Caco-2 (cell line): Measurements from ENCODE around the gene KCNK4. TPM values are rescaled to one million over a fixed set of nuclear protein-coding genes. Genes with fewer than 3 reads are reported as not detected.

ENCODE experiments used
- BruUV-seq: library from RNA; stranded (reverse); fragments of 400-500 nt; replicated peaks from 2 replicates; lab custom pipeline; 2021; lab: Mats Ljungman, UMichigan
- CTCF ChIA-PET: fragments of 300-600 bp; sonication (Branson Sonifier 250); formaldehyde crosslinking; loops from one replicate; lab custom pipeline; 2022; ENCODE audit warnings: antibody characterized with exemption; lab: Charles Lee
- POLR2A ChIA-PET: fragments of 300-600 bp; sonication (Branson Sonifier 250); formaldehyde crosslinking; loops from one replicate; lab custom pipeline; 2022; ENCODE audit warnings: antibody characterized with exemption; lab: Charles Lee
- DNase-seq, 2 experiments: peaks; one replicate each; pipeline versions ENCODE4 v3.0.0 to v3.0.0-alpha.2; 2020 to 2022
- H3K27me3 ChIP-seq: replicated peaks from 2 replicates; pipeline ENCODE4 v1.6.0; 2011; ENCODE audit warnings: low read length; ENCODE audit not compliant: control insufficient read depth, insufficient read depth
- H3K36me3 ChIP-seq: 2 replicates; pipeline ENCODE4 v1.5.1; 2011; ENCODE audit warnings: low read length; ENCODE audit not compliant: control insufficient read depth, insufficient read depth
- H3K4me1 ChIP-seq: fragments of 250-450 bp; sonication (Bioruptor Pico); 2 replicates; pipeline ENCODE4 v1.5.1; 2020; ENCODE audit warnings: mild to moderate bottlenecking
- H3K4me3 ChIP-seq: 2 replicates; pipeline ENCODE4 v1.5.1; 2011; ENCODE audit warnings: low read depth, mild to moderate bottlenecking, control low read depth, low read length
- H3K9me3 ChIP-seq: fragments of 250-450 bp; sonication (Bioruptor Pico); 2 replicates; pipeline ENCODE4 v1.5.1; 2020; ENCODE audit warnings: mild to moderate bottlenecking, moderate library complexity
- H3K27ac Mint-ChIP-seq: one replicate; pipeline ENCODE4 v1.8.0; 2022; ENCODE audit warnings: mixed read lengths; ENCODE audit not compliant: unreplicated experiment
- H3K27me3 Mint-ChIP-seq: one replicate; pipeline ENCODE4 v1.8.0; 2022; ENCODE audit warnings: mixed read lengths; ENCODE audit not compliant: insufficient read depth, unreplicated experiment
- H3K36me3 Mint-ChIP-seq: one replicate; pipeline ENCODE4 v1.8.0; 2022; ENCODE audit warnings: mild to moderate bottlenecking, mixed read lengths; ENCODE audit not compliant: insufficient read depth, unreplicated experiment
- H3K4me1 Mint-ChIP-seq: one replicate; pipeline ENCODE4 v1.8.0; 2022; ENCODE audit warnings: low read depth, mixed read lengths; ENCODE audit not compliant: unreplicated experiment
- H3K4me3 Mint-ChIP-seq: one replicate; pipeline ENCODE4 v1.8.0; 2022; ENCODE audit warnings: mild to moderate bottlenecking, moderate library complexity, mixed read lengths; ENCODE audit not compliant: unreplicated experiment
- H3K9me3 Mint-ChIP-seq: one replicate; pipeline ENCODE4 v1.8.0; 2022; ENCODE audit warnings: mixed read lengths; ENCODE audit not compliant: unreplicated experiment
- intact Hi-C: fragments of 100-400 bp; cut with micrococcal nuclease; formaldehyde crosslinking; loops from one replicate; pipeline ENCODE4 v1.10.0; 2022; ENCODE audit not compliant: unreplicated experiment
- total RNA-seq: library from RNA; stranded (reverse); gene quantifications from 2 replicates; pipeline ENCODE4 v1.2.3, GENCODE V29; 2022
- TF ChIP-seq, protein P1 (sequence below), 2 experiments: fragments of 200-600 bp in 1 of 2; IDR thresholded peaks; 1 replicate in 1 of 2; 2 replicates in 1 of 2; pipeline versions ENCODE4 v1.5.1 to v1.8.0; 2011 to 2022; ENCODE audit warnings: antibody characterized with exemption in 1 of 2, control low read depth in 1 of 2, inconsistent platforms in 1 of 2, low read depth in 1 of 2, low read length in 1 of 2, mild to moderate bottlenecking in 1 of 2, moderate library complexity in 1 of 2; ENCODE audit not compliant: insufficient read depth in 1 of 2, severe bottlenecking in 1 of 2, unreplicated experiment in 1 of 2

Gene KCNK4
- total RNA-seq, 1 experiment from 2014 or later, result not detected

DNA sequence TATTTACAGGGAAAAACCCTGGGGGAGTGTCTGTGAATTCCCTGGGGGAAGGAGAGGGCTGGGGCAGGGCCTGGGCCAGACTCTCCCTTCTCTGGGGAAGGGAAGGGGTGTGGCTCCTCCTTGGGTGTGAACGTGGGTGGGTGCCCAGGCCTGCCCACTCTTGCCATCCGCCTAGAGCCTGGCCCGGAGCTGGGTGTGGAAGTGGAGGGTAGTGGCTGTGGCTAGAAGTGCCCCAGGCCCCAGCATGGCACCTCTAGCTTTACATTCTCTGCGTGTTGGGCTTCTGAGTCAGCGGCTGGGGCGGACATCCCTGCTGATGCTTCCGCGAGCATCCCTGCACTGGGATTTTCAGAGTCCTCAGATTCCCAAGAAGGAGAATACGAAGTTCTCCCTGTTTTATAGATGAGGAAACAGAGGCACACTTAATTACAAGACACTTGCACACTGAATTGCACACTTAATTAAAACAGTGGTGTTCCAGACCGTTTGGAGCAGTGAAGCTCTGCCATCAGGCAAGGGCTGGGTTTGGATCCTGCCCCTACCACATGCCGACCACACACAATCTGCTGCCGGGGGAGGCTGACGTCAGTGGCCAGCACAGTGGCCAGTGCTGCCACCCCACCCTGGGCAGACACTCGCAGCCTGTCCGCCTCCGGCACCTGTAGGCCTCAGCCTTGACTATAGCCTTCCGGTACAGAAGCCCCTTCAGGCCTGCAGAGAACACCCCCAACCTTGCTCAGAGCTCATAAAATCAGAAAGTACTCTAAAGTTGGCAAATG lies 14.3 kb upstream of the KCNK4 start:
- H3K36me3 ChIP-seq, result peaks cover 2% of the 10 kb centered on the region
- TF ChIP-seq, protein P1, sequence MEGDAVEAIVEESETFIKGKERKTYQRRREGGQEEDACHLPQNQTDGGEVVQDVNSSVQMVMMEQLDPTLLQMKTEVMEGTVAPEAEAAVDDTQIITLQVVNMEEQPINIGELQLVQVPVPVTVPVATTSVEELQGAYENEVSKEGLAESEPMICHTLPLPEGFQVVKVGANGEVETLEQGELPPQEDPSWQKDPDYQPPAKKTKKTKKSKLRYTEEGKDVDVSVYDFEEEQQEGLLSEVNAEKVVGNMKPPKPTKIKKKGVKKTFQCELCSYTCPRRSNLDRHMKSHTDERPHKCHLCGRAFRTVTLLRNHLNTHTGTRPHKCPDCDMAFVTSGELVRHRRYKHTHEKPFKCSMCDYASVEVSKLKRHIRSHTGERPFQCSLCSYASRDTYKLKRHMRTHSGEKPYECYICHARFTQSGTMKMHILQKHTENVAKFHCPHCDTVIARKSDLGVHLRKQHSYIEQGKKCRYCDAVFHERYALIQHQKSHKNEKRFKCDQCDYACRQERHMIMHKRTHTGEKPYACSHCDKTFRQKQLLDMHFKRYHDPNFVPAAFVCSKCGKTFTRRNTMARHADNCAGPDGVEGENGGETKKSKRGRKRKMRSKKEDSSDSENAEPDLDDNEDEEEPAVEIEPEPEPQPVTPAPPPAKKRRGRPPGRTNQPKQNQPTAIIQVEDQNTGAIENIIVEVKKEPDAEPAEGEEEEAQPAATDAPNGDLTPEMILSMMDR (IDR thresholded peaks at IDR 0.05; ENCODE audit: insufficient read depth in 1 of 2, low read depth in 1 of 2, low read length in 1 of 2, severe bottlenecking in 1 of 2, unreplicated experiment in 1 of 2), result no peak
- BruUV-seq, result no TSS peak
- Mint-ChIP-seq H3K36me3 (peaks cover 23% of the 10 kb centered on the region), H3K27me3 (no peaks in the 10 kb centered on the region), H3K9me3 (no peaks in the 10 kb centered on the region), H3K4me1 (peaks cover 4% of the 10 kb centered on the region), H3K4me3 (no peak overlapping the region), H3K27ac (no peak overlapping the region)
- no peaks in the 10 kb centered on the region for H3K9me3 ChIP-seq
- ChIA-PET POLR2A (no interaction called here), CTCF (no interaction called here)
- peaks cover 1% of the 10 kb centered on the region for H3K4me1 ChIP-seq
- intact Hi-C loops, result no loop called here
- H3K4me3 ChIP-seq, result no peak overlapping the region
- no peaks in the 10 kb centered on the region for H3K27me3 ChIP-seq
- DNase-seq, result no peak

DNA sequence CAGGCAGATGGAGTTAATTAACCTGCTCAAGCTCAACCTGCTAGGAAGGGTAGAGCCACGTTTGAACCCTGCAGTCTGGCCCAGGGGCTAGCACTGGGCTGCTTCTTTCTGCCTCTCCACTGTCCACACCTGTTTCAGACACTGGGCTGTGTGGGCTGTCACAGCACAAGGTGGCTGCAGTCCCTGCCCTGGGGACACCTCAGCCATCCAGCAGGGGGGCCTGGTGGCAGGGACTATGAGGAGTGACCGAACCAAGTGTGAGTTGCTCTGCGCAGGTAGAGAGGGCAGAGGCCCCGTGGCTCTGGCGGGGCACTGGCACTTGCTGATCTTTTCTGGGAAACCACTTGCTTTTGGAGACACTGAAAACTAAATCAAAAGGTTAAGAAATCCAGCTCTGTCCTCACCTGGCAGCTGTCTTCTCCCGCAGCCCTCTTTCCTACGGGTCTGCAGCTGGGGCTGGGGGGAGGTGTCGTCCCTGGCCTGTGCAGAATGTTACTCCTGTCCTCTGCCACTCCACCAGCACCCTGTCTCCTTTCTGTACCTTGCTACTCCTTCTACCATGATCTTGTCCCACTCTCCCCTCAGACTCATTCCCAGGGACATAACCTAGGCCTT lies 12.4 kb upstream of the KCNK4 start:
- no peak overlapping the region for H3K4me3 Mint-ChIP-seq
- H3K9me3 ChIP-seq, result no peaks in the 10 kb centered on the region
- peaks cover 21% of the 10 kb centered on the region for H3K36me3 Mint-ChIP-seq
- H3K4me3 ChIP-seq, result no peak overlapping the region
- H3K36me3 ChIP-seq, result peaks cover 2% of the 10 kb centered on the region
- ChIA-PET CTCF (interaction anchor here (1.0 to 1.3 kb wide), 2 partner anchors 8 to 22 kb away, joined by 4 read pairs; no protein-coding TSS in a partner anchor), POLR2A (no interaction called here)
- H3K4me1 Mint-ChIP-seq, result peaks cover 4% of the 10 kb centered on the region
- TF ChIP-seq, protein P1 (IDR thresholded peaks at IDR 0.05; ENCODE audit: insufficient read depth in 1 of 2, low read depth in 1 of 2, low read length in 1 of 2, severe bottlenecking in 1 of 2, unreplicated experiment in 1 of 2), result no peak
- intact Hi-C loops, result no loop called here
- no peak overlapping the region for H3K27ac Mint-ChIP-seq
- H3K27me3 ChIP-seq, result no peaks in the 10 kb centered on the region
- no peaks in the 10 kb centered on the region for H3K9me3 Mint-ChIP-seq
- H3K27me3 Mint-ChIP-seq, result no peaks in the 10 kb centered on the region
- no TSS peak for BruUV-seq
- H3K4me1 ChIP-seq, result no peaks in the 10 kb centered on the region
- no peak for DNase-seq

DNA sequence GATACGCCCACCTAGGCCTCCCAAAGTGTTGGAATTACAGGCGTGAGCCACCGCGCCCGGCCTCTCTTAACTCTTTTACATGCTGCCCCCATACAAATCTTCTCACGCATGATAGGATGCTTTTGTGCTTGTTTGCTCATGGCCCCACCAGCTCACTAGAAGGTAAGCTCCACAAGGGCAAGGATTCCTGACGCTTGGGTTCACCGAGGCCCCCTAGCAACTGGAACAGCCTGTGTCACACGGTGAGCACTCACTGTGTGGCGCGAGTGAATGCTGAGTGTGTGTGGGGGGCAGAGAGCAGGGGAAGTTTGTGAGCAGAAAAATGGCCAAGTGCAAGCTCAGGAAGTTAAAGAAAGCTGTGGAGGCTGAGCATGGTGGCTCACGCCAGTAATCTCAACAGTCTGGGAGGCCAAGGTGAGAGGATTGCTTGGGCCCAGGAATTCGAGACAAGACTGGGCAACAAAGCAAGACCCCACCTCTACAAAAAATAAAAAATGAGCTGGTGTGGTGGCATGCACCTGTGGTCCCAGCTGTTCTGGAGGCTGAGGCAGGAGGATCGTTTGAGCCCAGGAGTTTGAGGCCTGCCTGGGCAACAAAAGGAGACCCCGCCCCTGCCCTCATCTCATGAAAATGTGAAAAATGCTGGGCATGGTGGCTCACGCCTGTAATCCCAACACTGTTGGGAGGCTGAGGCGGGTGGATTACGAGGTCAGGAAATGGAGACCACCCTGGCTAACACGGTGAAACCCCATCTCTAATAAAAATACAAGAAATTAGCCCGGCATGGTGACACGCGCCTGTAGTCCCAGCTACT lies 8.9 kb upstream of the KCNK4 start:
- no peaks in the 10 kb centered on the region for H3K27me3 ChIP-seq
- ChIA-PET CTCF (interaction anchor here (0.6 to 0.7 kb wide), 2 partner anchors 11 to 119 kb away, joined by 3 read pairs; no protein-coding TSS in a partner anchor), POLR2A (no interaction called here)
- H3K36me3 Mint-ChIP-seq, result peaks cover 22% of the 10 kb centered on the region
- TF ChIP-seq, protein P1 (IDR thresholded peaks at IDR 0.05; ENCODE audit: insufficient read depth in 1 of 2, low read depth in 1 of 2, low read length in 1 of 2, severe bottlenecking in 1 of 2, unreplicated experiment in 1 of 2), result no peak
- no TSS peak for BruUV-seq
- H3K4me3 ChIP-seq, result no peak overlapping the region
- peaks cover 5% of the 10 kb centered on the region for H3K4me1 ChIP-seq
- intact Hi-C loops, result no loop called here
- H3K36me3 ChIP-seq, result no peaks in the 10 kb centered on the region; the same call in none of the 2 replicates
- no peak for DNase-seq
- H3K27me3 Mint-ChIP-seq, result no peaks in the 10 kb centered on the region
- no peak overlapping the region for H3K4me3 Mint-ChIP-seq
- peaks cover 14% of the 10 kb centered on the region for H3K4me1 Mint-ChIP-seq
- no peak overlapping the region for H3K27ac Mint-ChIP-seq
- H3K9me3 Mint-ChIP-seq, result no peaks in the 10 kb centered on the region
- H3K9me3 ChIP-seq, result no peaks in the 10 kb centered on the region
